GM21447 (cell line): Measurements from ENCODE around the gene SHISA5.
"Not testable (repeated sequence)": the region's sequence is repeated elsewhere in the genome, so short reads cannot be mapped to it uniquely, and the experiment has no call there.

Experiments
- ATAC-seq: cut with Tn5 transposase; IDR thresholded peaks from one replicate; pipeline ENCODE4 v1.9.1; 2021; ENCODE audit not compliant: unreplicated experiment

Gene SHISA5

DNA sequence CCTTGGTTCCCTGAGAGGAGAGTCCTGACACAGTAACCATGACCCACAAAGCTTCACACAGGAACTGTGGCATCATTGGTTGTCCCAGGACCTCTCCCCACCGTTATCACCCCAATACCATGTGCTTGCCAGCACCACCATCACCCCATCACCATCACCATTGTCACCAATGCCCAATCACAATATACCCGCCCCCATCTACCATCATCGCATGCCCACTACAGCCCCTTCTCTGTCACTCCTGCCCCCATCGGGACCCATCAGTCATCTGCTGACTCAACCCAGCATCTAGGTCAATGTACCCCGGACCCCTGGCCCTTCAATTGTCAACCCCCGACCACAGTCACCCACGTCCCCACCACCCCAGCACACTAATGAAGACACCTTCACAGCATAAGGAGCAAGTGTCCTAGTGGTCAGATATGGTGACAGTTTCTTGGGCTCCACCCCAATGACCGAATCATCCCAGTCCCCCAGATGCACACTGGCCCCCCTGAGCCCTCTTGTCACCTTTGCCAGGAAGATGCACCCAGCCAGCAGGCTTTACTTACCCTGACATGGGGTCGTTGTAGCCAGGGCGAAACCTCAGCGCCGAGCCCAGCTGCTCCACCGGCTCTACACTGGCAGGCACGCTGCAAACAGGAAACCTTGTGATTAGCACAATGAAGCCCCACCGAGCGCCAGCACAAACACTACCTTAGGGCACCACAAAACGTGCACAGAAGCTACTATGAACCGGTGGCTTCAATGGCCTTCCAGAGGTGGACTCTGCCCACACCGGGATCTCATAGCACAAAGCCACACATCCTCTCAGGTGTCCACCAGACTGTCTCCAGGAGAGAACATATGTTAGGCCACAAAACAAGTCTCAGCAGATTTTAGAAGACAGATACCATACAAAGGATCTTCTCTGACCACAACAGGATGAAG lies 25.1 kb downstream of the SHISA5 start:
- ATAC-seq, result peak; percentile 66

GRCh38 chr3:48477959-48478520 lies 25.9 kb downstream of the SHISA5 start:
- no peak for ATAC-seq

DNA sequence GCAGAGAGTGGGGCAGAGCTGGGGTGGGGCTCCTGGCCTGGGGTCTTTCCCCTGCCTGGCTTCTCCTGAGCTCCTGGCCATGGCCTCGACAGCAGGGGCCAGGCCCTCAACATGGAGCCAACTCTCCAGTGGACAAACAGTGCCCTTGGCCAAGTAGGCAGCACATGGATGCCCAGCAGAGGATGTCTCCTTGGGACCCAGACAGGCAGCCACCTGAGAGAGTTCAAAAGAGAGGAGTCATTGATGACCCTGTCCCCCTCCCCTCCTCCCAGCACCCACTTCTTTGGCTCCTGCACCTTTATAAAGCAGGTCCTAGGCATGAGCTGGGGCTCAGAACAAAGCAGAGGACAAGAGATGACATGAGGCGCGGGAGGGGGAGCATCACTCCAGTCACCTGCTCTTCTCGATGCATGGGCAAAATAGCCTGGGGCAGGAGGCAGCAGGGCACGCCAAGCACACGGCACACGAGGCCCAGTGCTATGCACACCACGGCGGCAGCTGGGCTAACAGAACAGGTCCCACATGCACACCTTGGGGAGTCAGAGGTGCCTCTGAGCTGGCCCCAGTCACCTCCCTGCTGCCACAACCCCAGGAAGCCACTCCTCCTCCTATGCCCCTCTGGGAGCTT lies 27.4 kb downstream of the SHISA5 start:
- no peak for ATAC-seq

DNA sequence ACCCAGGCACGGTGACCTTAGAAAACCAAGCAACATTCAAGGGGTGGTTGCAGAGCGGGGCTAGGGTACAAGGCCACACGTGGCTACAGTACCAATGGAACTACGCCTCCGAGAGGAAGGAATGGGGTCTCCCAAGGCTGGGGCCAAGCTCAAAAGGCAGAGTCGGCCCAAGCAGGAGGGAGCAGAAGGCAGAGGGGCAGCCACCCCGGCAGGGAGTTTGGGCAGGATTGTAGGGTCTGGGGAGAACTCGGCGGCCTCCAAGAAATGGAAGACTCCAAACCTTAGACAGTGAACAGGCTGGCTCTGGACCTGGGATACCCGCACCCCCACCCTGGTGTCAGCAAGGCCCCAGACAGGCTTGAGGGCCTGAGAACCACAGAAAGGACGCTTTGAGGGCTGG lies 28.8 kb downstream of the SHISA5 start:
- ATAC-seq, result no peak

- ATAC-seq, result no peak
These were observed 29.4 kb downstream of the SHISA5 start for GRCh38 chr3:48474619-48475018.

DNA sequence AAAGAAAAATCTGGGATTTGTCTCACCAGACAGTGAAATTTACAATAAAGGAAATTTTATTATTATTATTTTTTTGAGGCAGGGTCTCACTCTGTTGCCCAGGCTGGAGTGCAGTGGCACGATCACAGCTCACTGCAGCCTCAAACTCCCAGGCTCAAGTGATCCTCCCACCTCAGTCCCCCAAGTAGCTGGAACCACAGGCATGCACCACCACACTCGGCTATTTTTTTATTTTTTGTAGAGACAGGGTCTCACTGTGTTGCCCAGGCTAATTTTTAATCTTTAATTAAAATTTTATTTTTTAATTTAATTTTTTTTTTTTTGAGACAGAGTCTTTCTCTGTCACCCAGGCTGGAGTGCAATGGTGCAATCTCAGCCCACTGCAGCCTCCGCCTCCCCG lies 29.9 kb downstream of the SHISA5 start:
- not testable (repeated sequence) for ATAC-seq

- no peak for ATAC-seq
These were observed 30.4 kb downstream of the SHISA5 start for GRCh38 chr3:48473617-48473952.

DNA sequence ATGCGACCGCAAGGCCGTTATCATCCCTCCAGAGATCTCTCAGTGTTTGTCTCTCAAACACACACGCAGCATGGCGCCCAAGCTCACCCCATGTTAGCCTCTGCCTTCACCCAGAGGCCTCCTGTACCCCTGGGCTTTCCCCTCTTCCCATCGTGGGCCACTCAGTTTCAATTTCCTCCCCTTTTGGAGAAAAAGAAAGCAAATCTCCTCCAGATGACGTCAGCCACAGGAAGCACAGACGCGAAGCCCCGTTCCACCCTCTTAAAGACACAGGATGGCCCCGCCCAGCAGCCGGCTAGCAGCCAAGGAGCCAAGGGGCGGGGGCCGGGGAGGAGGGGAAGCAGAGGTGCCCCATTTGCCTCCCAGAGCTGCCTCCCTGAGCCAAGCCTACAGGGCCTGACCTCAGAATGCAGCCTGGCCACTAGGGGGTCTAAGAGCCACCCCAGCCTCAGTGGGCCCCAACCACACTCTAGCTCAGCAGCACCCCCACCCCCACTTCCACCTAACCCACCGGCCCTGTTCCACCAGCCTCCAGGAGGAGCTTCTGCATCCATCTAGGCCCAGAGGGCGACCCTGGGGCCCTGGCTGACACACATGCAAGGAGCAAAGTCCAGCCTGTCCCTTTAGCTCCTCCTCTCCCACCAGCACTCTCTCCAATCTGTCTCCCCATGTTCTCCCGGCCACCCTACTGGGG lies 30.9 kb downstream of the SHISA5 start:
- ATAC-seq, result peak; percentile 78

GRCh38 chr3:48472673-48472922 lies 31.4 kb downstream of the SHISA5 start:
- ATAC-seq, result no peak

DNA sequence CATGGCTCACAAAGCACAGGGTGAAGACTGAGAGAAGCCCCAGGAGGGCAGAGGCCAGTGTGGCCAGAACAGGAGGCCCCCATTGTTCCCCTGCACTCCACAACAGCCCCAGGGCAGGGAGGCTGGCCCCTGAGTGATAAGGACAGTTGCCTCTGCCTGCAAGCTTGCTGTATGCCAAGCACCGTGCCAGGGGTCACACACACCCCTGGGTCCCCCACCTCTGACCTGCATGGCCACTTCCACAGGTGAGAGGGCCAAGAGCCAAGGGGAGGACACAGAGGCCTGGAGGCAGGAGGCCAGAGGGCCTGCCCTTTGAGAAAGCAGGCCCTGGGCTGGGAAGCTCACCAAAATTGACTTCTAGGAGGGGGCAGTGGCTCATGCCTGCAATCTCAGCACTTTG lies 33.7 kb downstream of the SHISA5 start:
- no peak for ATAC-seq

- ATAC-seq, result no peak
These were observed 34.7 kb downstream of the SHISA5 start for GRCh38 chr3:48469046-48469915.

DNA sequence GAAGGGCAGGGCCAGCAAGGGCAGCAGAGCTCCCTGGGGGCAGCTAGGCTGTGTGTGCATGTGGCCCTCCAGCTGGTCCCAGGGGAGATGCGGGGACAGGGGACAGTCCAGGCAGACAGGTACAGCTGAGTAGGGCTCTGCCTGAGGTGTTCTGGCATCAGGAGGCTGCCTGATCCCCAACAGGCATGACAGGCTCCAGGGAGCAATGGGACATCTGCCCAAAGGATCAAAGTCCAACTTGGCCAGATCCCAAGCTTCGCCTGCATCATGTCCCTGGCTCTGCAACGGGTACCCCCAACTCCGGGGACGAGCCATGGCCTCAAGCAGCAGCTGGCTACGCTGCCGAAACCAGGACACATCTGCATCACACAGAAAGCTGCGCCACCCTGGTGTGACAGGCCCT lies 35.6 kb downstream of the SHISA5 start:
- ATAC-seq, result no peak

DNA sequence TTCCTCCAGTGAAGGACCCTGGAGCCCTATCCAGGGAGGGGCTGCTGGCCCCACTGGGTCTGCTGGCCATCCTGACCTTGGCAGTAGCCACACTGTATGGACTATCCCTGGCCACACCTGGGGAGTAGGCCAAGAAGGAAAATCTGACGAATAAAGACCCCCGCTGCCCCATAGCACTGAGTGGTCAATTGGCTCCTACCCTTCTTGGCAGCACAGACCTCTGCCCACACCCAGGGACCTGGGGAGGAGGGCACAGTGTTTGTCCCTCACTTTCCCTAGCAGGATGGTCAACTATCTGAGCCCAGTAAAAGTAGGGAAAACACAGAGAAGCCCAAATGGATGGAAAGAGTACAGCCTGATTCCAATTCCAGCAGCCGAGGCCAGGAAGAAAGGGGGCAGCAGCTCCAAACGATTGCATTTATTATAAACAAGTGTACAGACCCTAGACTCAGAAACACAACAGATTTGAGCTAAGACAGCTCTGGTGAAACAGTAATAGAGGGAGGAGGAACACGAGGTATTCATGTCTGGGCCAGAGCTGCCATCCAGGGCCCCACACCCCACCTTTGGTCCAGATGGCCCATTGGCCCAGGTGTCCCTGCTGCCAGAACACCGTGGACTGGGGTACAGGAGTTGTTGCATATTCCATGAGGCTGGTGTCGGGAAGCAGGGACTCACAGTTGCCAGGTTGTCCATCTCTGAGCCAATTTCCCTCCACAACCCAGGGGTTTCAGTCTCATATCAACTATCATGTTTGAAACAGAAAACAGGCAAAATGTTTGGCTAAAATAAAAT lies 36.3 kb downstream of the SHISA5 start:
- no peak for ATAC-seq

DNA sequence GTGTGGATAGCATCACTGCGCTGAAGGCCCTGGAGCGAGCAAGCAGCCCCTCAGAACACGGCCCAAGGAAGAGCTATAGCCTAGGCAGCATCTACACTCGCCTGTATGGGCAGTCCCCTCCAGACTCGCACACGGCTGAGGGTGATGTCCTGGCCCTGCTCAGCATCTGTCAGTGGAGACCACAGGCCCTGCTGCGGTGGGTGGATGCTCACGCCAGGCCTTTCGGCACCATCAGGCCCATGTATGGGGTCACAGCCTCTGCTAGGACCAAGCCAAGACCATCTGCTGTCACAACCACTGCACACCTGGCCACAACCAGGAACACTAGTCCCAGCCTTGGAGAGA lies 36.9 kb downstream of the SHISA5 start:
- no peak for ATAC-seq

GRCh38 chr3:48466386-48467109 lies 37.4 kb downstream of the SHISA5 start:
- ATAC-seq, result peak; percentile 34

DNA sequence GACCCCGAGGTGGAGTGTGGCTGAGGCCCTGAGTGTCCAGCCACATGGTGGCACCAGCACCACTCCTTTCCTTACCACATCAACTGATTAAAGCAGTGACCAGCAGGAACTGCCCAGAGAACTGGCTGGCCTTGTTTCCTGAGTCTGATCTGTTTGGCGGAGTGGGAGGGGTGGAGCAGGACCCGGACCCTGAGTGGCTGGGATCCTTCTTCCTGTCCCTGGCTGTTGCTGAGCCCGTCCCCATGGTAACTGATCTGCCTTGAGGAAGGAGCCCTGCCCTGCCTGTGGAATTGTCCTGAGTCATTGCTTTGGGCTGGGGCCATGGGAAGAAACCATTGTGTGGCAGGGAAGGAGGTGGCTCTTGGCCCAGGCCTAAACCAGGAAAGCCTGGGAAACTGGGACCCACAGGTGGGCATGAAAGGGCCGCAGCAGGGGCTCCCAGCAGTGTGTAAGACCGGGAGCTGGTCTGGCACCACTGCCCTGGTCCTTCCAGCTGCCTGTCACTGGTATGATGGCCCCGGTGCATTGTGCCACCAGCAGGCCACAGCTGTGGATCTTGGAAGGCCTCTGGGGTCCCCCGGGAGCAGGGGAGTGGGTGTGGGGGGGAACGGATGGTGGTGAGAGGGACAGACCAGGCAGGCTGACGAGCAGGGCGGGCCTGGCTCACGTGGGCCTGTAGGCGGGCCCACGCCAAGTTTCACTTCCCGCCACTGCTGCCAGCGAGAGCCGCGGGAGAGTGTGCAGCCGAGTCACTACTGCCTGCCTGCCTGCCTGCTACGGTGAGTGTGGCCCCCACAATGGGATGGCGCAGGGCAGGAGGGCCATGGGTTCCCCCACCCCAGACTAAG lies 38.2 kb downstream of the SHISA5 start:
- ATAC-seq, result peak; percentile 77

GRCh38 chr3:48465237-48465530 lies 38.8 kb downstream of the SHISA5 start:
- ATAC-seq, result no peak

GRCh38 chr3:48464713-48465221 lies 39.2 kb downstream of the SHISA5 start:
- no peak for ATAC-seq

DNA sequence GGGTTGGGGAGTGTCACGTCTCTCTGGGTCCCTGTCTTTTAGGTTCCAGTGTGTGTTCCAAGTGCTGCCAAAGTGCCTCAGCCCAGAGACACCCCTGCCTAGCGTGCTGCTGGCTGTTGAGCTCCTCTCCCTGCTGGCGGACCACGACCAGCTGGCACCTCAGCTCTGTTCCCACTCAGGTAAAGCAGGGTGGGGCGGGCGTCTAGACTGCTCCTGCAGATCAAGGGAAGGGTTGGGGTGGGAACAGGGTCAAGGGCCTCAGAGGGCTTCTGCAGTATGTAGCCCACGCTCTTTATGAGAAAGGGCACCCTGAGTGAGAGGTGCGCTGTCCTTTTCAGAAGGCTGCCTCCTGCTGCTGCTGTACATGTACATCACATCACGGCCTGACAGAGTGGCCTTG lies 40.3 kb downstream of the SHISA5 start:
- ATAC-seq, result no peak
